OCI-LY7 (cell line): ENCODE measurements around the gene HS2ST1. TPM values are rescaled to one million over a fixed set of nuclear protein-coding genes. Genes with fewer than 3 reads are reported as not detected.

Experiments
- BruUV-seq: library from RNA; stranded (reverse); fragments of 400-500 nt; replicated peaks from 2 replicates; lab custom pipeline; 2021; lab: Mats Ljungman, UMichigan
- CTCF ChIA-PET: fragments of 300-600 bp; sonication (Branson Sonifier 250); formaldehyde crosslinking; loops from one replicate; lab custom pipeline; 2022; ENCODE audit warnings: antibody characterized with exemption; ENCODE audit not compliant: unreplicated experiment; lab: Charles Lee
- POLR2A ChIA-PET: fragments of 300-600 bp; sonication (Branson Sonifier 250); formaldehyde crosslinking; loops from one replicate; lab custom pipeline; 2022; ENCODE audit warnings: antibody characterized with exemption; lab: Charles Lee
- DNase-seq: peaks from one replicate; pipeline ENCODE4 v3.0.0-alpha.2; 2015; ENCODE audit warnings: low spot score
- H2AFZ ChIP-seq: fragments of 200-600 bp; sonication (generic), shearing (Covaris generic); 2 replicates; pipeline ENCODE4 v1.6.1; 2014; ENCODE audit warnings: mild to moderate bottlenecking, antibody characterized with exemption, low read length, moderate library complexity
- H3K27ac ChIP-seq: fragments of 200-600 bp; sonication (generic); 2 replicates; pipeline ENCODE4 v1.5.1; 2014; ENCODE audit warnings: mixed run types, low read depth, mild to moderate bottlenecking, moderate library complexity, low read length, inconsistent platforms; ENCODE audit not compliant: poor library complexity, severe bottlenecking
- H3K36me3 ChIP-seq: fragments of 200-600 bp; sonication (generic); 2 replicates; pipeline ENCODE4 v1.6.1; 2014; ENCODE audit warnings: mild to moderate bottlenecking, antibody characterized with exemption, low read length, moderate library complexity, mixed read lengths; ENCODE audit not compliant: insufficient read depth
- H3K4me1 ChIP-seq: fragments of 200-600 bp; sonication (generic); 2 replicates; pipeline ENCODE4 v1.5.1; 2014; ENCODE audit warnings: mild to moderate bottlenecking, low read length; ENCODE audit not compliant: insufficient read depth, poor library complexity, severe bottlenecking
- H3K4me2 ChIP-seq: fragments of 200-600 bp; sonication (generic); 2 replicates; pipeline ENCODE4 v1.6.1; 2014; ENCODE audit warnings: mild to moderate bottlenecking, low read length
- H3K4me3 ChIP-seq: fragments of 200-600 bp; sonication (generic); 2 replicates; pipeline ENCODE4 v1.5.1; 2014; ENCODE audit warnings: mild to moderate bottlenecking, low read depth, low read length; ENCODE audit not compliant: poor library complexity, severe bottlenecking
- H3K79me2 ChIP-seq: fragments of 200-600 bp; sonication (generic); 2 replicates; pipeline ENCODE4 v1.6.1; 2016; ENCODE audit warnings: low read depth, mild to moderate bottlenecking, low read length, moderate library complexity, mixed read lengths; ENCODE audit not compliant: insufficient read depth
- H3K9me2 ChIP-seq: fragments of 200-600 bp; sonication (generic); 2 replicates; pipeline ENCODE4 v1.6.1; 2016; ENCODE audit warnings: mild to moderate bottlenecking, low read length, mixed read lengths; ENCODE audit not compliant: insufficient read depth
- H3K9me3 ChIP-seq: fragments of 200-600 bp; sonication (generic); 2 replicates; pipeline ENCODE4 v1.6.1; 2014; ENCODE audit warnings: mild to moderate bottlenecking, mixed run types, low read length, mixed read lengths
- H4K20me1 ChIP-seq: fragments of 200-600 bp; sonication (generic); 2 replicates; pipeline ENCODE4 v1.6.1; 2014; ENCODE audit warnings: mild to moderate bottlenecking, antibody characterized with exemption, low read length, moderate library complexity, mixed read lengths; ENCODE audit not compliant: insufficient read depth
- CTCF ChIP-seq: fragments of 200-600 bp; sonication (generic); conservative IDR thresholded peaks from 2 replicates; pipeline ENCODE4 v1.5.1; 2014; ENCODE audit warnings: mild to moderate bottlenecking, antibody characterized with exemption, low read length, moderate library complexity, mixed read lengths
- EZH2phosphoT487 ChIP-seq: fragments of 200-600 bp; sonication (generic); IDR thresholded peaks from 2 replicates; pipeline ENCODE4 v1.6.1; 2018; ENCODE audit warnings: low read depth, borderline replicate concordance, mild to moderate bottlenecking, mixed run types, antibody characterized with exemption, low read length, moderate library complexity, mixed read lengths
- intact Hi-C: fragments of 100-400 bp; cut with micrococcal nuclease; formaldehyde crosslinking; loops from one replicate; pipeline ENCODE4 v1.10.0; 2022; ENCODE audit not compliant: unreplicated experiment
- total RNA-seq, 2 experiments: library from RNA; depleted of rRNA in 1 of 2; stranded (reverse); fragments of >200 nt in 1 of 2; shearing (Covaris generic) in 1 of 2; gene quantifications; 2 replicates each; pipeline ENCODE4 v1.2.3, GENCODE V29; 2014 to 2022

The HS2ST1 gene
- total RNA-seq, 2 experiments from 2014 or later, result 20.9 to 63.7 TPM

- no TSS peak for BruUV-seq
These were observed 209.2 kb downstream of the HS2ST1 start for GRCh38 chr1:87123610-87124009.

GRCh38 chr1:87126886-87127505, 212.6 kb downstream of the HS2ST1 start:
- no peaks in the 10 kb centered on the region for H3K36me3 ChIP-seq
- ChIA-PET POLR2A (no interaction called here), CTCF (no interaction called here)
- no peak for DNase-seq
- no peaks in the 10 kb centered on the region for H3K9me2 ChIP-seq
- H3K79me2 ChIP-seq, result no peaks in the 10 kb centered on the region
- H3K27ac ChIP-seq, result no peak overlapping the region
- H4K20me1 ChIP-seq, result no peaks in the 10 kb centered on the region
- H3K4me1 ChIP-seq, result peaks cover 2% of the 10 kb centered on the region
- no peaks in the 10 kb centered on the region for H3K9me3 ChIP-seq
- H2AFZ ChIP-seq, result no peak overlapping the region
- no TSS peak for BruUV-seq
- intact Hi-C loops, result no loop called here
- no peak overlapping the region for H3K4me3 ChIP-seq
- no peak overlapping the region for H3K4me2 ChIP-seq
- TF ChIP-seq EZH2phosphoT487, result no peak
- TF ChIP-seq CTCF, result no peak

More at GRCh38 chr1:87123610-87124009, 209.2 kb downstream of the HS2ST1 start:
- Histone ChIP-seq H3K4me2 (no peak overlapping the region), H3K79me2 (no peaks in the 10 kb centered on the region), H2AFZ (no peak overlapping the region), H4K20me1 (no peaks in the 10 kb centered on the region), H3K4me1 (no peaks in the 10 kb centered on the region), H3K9me2 (no peaks in the 10 kb centered on the region), H3K4me3 (no peak overlapping the region), H3K27ac (no peak overlapping the region), H3K9me3 (no peaks in the 10 kb centered on the region), H3K36me3 (no peaks in the 10 kb centered on the region)
- CTCF ChIA-PET, result interaction anchor here (0.7 kb wide), 1 partner anchor 58 kb away, joined by 3 read pairs; no protein-coding TSS in a partner anchor
- DNase-seq, result no peak
- intact Hi-C loops, result no loop called here
- POLR2A ChIA-PET, result interaction anchor here (0.5 to 0.6 kb wide), 2 partner anchors 25 to 508 kb away, joined by 3 read pairs; no protein-coding TSS in a partner anchor
- no peak for TF ChIP-seq EZH2phosphoT487

GRCh38 chr1:87127581-87127980, 213.1 kb downstream of the HS2ST1 start:
- Histone ChIP-seq H3K4me3 (no peak overlapping the region), H3K36me3 (no peaks in the 10 kb centered on the region), H3K4me2 (no peak overlapping the region), H3K79me2 (no peaks in the 10 kb centered on the region), H3K27ac (no peak overlapping the region), H4K20me1 (no peaks in the 10 kb centered on the region), H2AFZ (no peak overlapping the region), H3K9me2 (no peaks in the 10 kb centered on the region), H3K4me1 (peaks cover 5% of the 10 kb centered on the region), H3K9me3 (no peaks in the 10 kb centered on the region)
- BruUV-seq, result no TSS peak
- intact Hi-C loops, result no loop called here
- ChIA-PET POLR2A (interaction anchor here (1.1 kb wide), 1 partner anchor 12 kb away, joined by 3 read pairs; no protein-coding TSS in a partner anchor), CTCF (no interaction called here)
- TF ChIP-seq EZH2phosphoT487, result no peak
- TF ChIP-seq CTCF, result no peak
- DNase-seq, result no peak
